BLaER1 (cell line): Measurements from ENCODE around the gene AGA.

Experiments
- H3K27ac ChIP-seq: shearing (Covaris generic); formaldehyde crosslinking; 2 replicates; pipeline ENCODE4 v1.8.1; 2022
- H3K27me3 ChIP-seq: shearing (Covaris generic); formaldehyde crosslinking; 2 replicates; pipeline ENCODE4 v1.8.1; 2022
- H3K36me3 ChIP-seq: shearing (Covaris generic); formaldehyde crosslinking; 2 replicates; pipeline ENCODE4 v1.8.1; 2022
- H3K4me1 ChIP-seq: shearing (Covaris generic); formaldehyde crosslinking; 2 replicates; pipeline ENCODE4 v1.8.1; 2022
- H3K4me2 ChIP-seq: shearing (Covaris generic); formaldehyde crosslinking; 2 replicates; pipeline ENCODE4 v1.8.1; 2022
- H3K4me3 ChIP-seq: shearing (Covaris generic); formaldehyde crosslinking; 2 replicates; pipeline ENCODE4 v1.8.1; 2022
- H3K9ac ChIP-seq: shearing (Covaris generic); formaldehyde crosslinking; 2 replicates; pipeline ENCODE4 v1.8.1; 2022
- H3K9me3 ChIP-seq: shearing (Covaris generic); formaldehyde crosslinking; 2 replicates; pipeline ENCODE4 v1.8.1; 2022
- H4K20me1 ChIP-seq: shearing (Covaris generic); formaldehyde crosslinking; 2 replicates; pipeline ENCODE4 v1.8.1; 2022
- Cebpa-rat ChIP-seq: shearing (Covaris generic); IDR thresholded peaks from 2 replicates; pipeline ENCODE4 v1.8.1; 2022

AGA gene

DNA sequence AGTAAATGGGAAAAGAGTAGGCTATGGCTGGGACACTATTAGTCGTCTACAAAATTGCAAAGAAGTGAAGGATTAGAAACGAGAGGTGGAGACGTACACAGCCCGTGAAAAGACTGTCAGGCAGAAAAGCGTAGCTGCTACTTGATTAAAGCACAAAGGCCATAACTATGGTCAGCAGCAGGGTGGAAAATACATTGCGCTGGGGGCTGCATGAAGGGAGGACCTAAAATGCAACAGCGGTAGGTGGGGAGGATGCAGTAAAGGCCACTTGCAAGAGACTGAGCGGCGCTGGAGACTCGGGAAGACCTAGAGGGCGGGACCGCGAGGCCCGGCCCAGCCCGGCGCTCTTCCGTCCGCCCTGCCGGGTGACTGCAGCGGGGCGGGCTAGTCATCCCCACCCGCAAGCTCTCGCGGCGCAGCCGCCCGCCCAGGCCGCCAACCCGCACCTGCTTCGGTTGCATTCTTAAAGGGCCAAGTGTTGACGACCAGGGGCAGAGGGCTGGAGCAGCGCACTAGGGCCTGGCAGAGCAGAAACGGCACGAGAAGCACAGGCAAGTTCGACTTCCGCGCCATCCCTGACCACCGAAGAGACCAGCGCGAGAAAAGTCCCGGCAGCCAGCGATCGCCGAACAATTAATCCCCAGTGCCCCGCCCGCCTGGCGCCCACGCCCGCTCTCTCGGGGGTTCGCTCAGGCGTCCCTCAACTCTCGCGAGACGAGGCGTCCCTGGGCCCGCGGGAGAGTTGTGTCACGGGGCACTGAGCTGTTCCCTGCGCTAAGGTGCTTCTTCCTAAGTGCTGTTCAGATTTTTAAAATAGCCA, at the start of gene AGA:
Gene AGA, minus strand, starts transcription at position 635 of the 820 bp plus-strand sequence. Its CDS starts 62 bp downstream, at position 573.
- no peaks in the 10 kb centered on the region for H3K27me3 ChIP-seq
- H4K20me1 ChIP-seq, result no peaks in the 10 kb centered on the region
- no peaks in the 10 kb centered on the region for H3K9me3 ChIP-seq
- no peak for TF ChIP-seq Cebpa-rat
- H3K27ac ChIP-seq, result peak within 1 kb of the TSS; percentile 95
- peak within 1 kb of the TSS; percentile 71 for H3K4me3 ChIP-seq
- peak within 1 kb of the TSS; percentile 78 for H3K4me2 ChIP-seq
- H3K36me3 ChIP-seq, result peaks cover 7% of the 10 kb centered on the region; the same call in 1 of the 2 replicates
- H3K9ac ChIP-seq, result peak within 1 kb of the TSS; percentile 91
- peaks cover 22% of the 10 kb centered on the region for H3K4me1 ChIP-seq

DNA sequence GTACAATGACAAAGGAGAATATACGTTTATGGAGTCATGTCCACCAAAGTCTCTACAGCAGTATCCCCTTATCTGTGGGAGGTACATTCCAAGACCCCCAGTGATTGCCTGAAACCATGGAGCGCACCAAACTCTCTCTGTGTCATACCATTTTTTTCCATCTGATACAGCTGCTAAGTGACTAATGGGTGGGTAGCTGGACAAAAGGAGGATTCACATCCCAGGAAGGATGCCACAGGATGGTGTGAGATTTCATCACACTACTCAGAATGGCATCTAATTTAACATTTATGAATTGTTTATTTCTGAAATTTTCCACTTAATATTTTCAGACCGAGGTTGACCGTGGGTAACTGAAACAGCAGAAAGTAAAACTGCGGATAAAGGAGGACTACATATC, 49.8 kb upstream of the AGA start:
- Histone ChIP-seq H3K27me3 (no peaks in the 10 kb centered on the region), H3K9me3 (no peaks in the 10 kb centered on the region), H3K4me2 (no peak overlapping the region), H3K36me3 (no peaks in the 10 kb centered on the region), H3K9ac (no peak overlapping the region), H3K4me3 (no peak overlapping the region), H3K27ac (no peak overlapping the region), H3K4me1 (no peaks in the 10 kb centered on the region), H4K20me1 (no peaks in the 10 kb centered on the region)
- no peak for TF ChIP-seq Cebpa-rat

DNA sequence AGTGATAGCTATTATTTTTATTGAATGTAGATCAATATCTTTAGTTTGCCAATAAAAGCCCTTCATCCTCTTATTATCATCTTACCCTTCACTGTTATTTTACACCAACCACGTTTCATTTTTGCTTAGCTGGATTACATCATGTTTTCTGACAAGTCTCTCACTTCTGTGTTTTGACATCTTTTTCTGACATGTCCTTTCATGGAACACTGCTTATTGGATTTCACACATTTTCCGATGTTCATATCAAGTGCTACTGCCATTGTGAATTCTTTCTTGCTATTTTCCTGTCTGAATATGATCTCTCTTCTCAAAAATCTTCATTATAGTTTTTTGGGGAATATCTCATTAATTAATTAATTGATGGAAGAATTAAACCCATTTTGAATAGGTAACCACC, 48.5 kb upstream of the AGA start:
- no peak overlapping the region for H3K9ac ChIP-seq

DNA sequence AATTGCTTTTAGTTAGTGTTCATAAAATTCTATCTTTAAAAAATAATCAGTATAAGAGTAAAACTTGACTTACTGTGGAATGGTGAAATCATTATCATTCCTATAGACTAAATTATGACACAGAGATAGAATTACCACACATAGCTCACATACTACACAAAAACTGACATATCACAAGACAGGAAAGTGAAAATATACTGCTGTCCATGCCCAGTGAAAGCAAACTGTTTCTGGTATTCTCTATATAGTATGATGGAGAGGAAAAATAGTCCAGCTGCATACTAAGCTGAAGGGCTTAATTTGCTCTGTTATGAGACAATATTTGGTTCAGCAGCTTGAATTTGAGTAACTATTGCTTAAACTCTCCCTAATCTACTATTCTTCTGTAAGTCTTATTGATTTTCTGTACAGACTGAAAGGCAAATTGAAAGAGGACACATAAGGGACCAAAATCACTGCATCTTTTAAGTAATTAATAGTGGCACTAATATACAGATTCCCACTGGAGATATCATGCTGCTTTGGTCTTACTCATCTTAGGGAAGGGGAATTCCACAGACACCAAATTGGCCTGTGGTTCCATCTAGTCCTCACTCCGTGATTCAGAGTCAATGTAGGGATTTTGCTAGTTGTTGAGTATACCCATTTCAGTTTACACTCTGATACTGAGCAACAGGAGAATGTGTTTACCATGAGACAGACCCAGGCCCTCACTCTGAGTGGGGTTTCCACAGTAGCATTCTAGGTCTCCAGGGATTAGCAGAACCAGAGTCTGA, 47.4 kb upstream of the AGA start:
- Histone ChIP-seq H3K9me3 (no peaks in the 10 kb centered on the region), H4K20me1 (no peaks in the 10 kb centered on the region), H3K4me1 (no peaks in the 10 kb centered on the region), H3K4me3 (no peak overlapping the region), H3K9ac (no peak overlapping the region), H3K27ac (no peak overlapping the region), H3K4me2 (no peak overlapping the region), H3K27me3 (no peaks in the 10 kb centered on the region), H3K36me3 (no peaks in the 10 kb centered on the region)
- no peak for TF ChIP-seq Cebpa-rat

More for the DNA sequence above, 48.5 kb upstream of the AGA start:
- Histone ChIP-seq H4K20me1 (no peaks in the 10 kb centered on the region), H3K4me3 (no peak overlapping the region), H3K27me3 (no peaks in the 10 kb centered on the region), H3K9me3 (no peaks in the 10 kb centered on the region), H3K36me3 (no peaks in the 10 kb centered on the region), H3K27ac (no peak overlapping the region), H3K4me1 (no peaks in the 10 kb centered on the region), H3K4me2 (no peak overlapping the region)
- TF ChIP-seq Cebpa-rat, result no peak

DNA sequence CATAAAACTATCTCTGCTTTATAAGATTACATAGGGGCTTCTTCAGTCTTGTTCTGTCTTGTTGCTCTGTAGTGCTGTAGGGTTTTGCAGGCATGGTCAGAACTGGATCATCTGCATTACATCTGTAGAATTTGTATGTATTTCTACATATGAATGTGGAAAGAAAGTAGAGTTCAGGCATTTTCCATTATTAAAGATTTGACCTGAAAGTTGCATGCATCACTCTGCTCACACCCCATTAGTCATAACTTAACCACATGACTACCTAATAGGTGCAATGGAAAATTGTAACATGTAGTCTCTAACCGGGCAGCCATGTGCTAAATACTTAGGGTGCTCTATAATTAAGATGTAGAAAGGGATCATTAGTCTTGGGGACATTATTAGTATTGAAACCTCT, 45.7 kb upstream of the AGA start:
- no peak overlapping the region for H3K27ac ChIP-seq
- H3K27me3 ChIP-seq, result no peaks in the 10 kb centered on the region
- no peaks in the 10 kb centered on the region for H3K9me3 ChIP-seq
- H3K4me3 ChIP-seq, result no peak overlapping the region
- no peaks in the 10 kb centered on the region for H4K20me1 ChIP-seq
- no peak overlapping the region for H3K4me2 ChIP-seq
- no peaks in the 10 kb centered on the region for H3K4me1 ChIP-seq
- H3K36me3 ChIP-seq, result no peaks in the 10 kb centered on the region
- H3K9ac ChIP-seq, result no peak overlapping the region
- TF ChIP-seq Cebpa-rat, result no peak

DNA sequence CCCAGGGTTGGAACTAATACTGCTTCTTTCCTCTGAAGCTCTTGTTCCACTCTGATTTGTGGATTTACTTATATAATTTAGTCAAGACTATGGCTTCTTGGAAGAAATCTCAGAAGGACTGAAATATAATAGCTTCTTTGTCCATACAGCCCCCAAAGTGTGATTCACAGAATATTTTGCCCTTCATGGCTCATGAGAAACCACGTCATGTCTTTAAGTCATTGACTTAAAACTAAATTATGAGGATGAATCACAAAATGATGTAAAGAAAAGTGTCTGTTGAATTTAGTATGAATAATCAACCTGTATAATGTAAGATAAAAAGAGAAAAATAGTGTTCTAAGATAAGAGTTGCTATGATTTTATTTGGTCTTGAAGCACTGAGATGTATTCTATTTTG, 43.3 kb upstream of the AGA start:
- no peak overlapping the region for H3K4me2 ChIP-seq
- no peaks in the 10 kb centered on the region for H3K4me1 ChIP-seq
- no peaks in the 10 kb centered on the region for H4K20me1 ChIP-seq
- no peaks in the 10 kb centered on the region for H3K36me3 ChIP-seq
- no peak overlapping the region for H3K27ac ChIP-seq
- no peaks in the 10 kb centered on the region for H3K9me3 ChIP-seq
- no peak overlapping the region for H3K4me3 ChIP-seq
- no peak for TF ChIP-seq Cebpa-rat
- no peaks in the 10 kb centered on the region for H3K27me3 ChIP-seq
- H3K9ac ChIP-seq, result no peak overlapping the region

DNA sequence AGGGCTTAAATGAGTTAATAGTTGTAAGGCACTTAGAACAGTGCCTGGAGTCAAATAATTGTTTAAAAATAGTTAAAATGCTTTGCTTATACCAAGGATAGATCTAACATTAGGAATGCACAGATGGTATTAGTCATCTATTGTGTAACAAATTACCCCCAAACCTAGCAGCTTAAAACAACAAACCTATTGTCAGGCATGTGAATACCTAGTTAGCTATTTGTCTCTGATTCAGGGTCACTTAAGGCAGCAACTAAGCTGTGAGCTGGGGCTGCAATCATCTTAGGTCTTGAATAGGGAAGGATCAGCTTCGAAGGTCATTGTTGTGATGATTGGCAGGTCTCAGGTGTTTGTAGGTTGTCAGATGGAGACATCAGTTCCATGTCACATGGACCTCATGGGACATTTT, 42.4 kb upstream of the AGA start:
- H3K27ac ChIP-seq, result no peak overlapping the region
- H3K9ac ChIP-seq, result no peak overlapping the region
- no peaks in the 10 kb centered on the region for H3K9me3 ChIP-seq
- no peaks in the 10 kb centered on the region for H3K36me3 ChIP-seq
- no peaks in the 10 kb centered on the region for H4K20me1 ChIP-seq
- TF ChIP-seq Cebpa-rat, result no peak
- H3K4me3 ChIP-seq, result no peak overlapping the region
- H3K4me1 ChIP-seq, result no peaks in the 10 kb centered on the region
- H3K4me2 ChIP-seq, result no peak overlapping the region
- no peaks in the 10 kb centered on the region for H3K27me3 ChIP-seq

DNA sequence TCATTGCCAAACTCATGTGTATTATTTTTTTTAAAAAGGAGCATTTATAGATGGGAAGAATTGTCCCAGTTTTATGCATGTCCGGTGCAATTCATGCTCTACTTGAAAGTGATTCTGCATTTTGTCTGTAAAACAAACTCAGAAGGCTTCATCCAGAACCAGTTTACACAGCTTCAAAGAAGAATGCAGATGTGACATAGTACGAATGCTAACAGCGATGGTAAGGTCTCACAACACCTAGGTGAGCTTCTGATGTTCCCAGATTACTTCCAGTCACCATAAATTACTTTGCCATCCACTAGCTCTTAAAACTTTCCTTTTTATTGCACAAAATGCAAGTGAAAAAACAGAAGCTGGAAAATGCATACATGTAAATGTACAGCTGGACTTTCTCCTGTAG, 41.5 kb upstream of the AGA start:
- Histone ChIP-seq H3K27me3 (no peaks in the 10 kb centered on the region), H3K36me3 (no peaks in the 10 kb centered on the region), H3K4me3 (no peak overlapping the region), H3K4me1 (no peaks in the 10 kb centered on the region), H3K9ac (no peak overlapping the region), H3K27ac (no peak overlapping the region), H3K9me3 (no peaks in the 10 kb centered on the region), H3K4me2 (no peak overlapping the region), H4K20me1 (no peaks in the 10 kb centered on the region)
- no peak for TF ChIP-seq Cebpa-rat

DNA sequence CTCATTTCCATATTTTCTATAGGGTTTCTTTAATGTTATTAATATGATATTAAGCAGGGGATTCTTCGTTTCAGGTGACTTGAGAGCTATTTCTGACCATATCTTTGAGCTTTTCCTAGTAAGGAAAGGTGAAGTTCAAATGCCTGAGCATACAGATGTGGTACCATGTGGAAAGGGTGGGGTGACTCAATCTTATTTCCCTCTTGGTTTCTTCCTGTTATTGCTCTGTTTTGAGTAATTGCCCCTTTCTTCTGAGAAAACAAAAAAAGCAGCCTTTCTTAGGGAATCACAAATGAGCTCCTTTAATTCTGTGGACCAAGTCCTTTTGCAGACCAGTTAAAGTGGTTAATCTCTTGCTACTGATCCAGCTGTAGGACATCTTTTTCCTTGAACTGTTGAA, 41.0 kb upstream of the AGA start:
- H3K4me1 ChIP-seq, result no peaks in the 10 kb centered on the region
- no peak overlapping the region for H3K27ac ChIP-seq
- H3K27me3 ChIP-seq, result no peaks in the 10 kb centered on the region
- no peaks in the 10 kb centered on the region for H4K20me1 ChIP-seq
- no peaks in the 10 kb centered on the region for H3K9me3 ChIP-seq
- no peak for TF ChIP-seq Cebpa-rat
- no peak overlapping the region for H3K4me2 ChIP-seq
- no peaks in the 10 kb centered on the region for H3K36me3 ChIP-seq
- H3K4me3 ChIP-seq, result no peak overlapping the region
- no peak overlapping the region for H3K9ac ChIP-seq

DNA sequence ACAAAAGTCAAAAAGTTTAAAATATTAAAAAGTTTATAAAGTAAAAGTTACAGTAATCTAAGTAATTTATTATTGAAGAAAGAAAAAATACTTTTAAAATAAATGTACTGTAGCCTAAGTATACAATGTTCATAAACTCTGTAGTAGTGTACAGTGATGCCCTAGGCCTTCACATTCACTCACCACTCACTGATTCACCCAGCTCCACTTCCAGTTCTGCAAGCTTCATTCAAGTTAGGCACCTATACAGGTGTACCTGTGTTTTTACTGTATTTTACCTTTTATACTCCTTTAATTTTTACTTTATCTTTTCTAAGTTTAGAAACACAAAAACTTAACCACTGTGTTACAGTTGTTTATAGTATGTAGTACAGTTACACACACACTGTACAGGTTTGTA, 40.1 kb upstream of the AGA start:
- Histone ChIP-seq H3K4me1 (no peaks in the 10 kb centered on the region), H3K27me3 (no peaks in the 10 kb centered on the region), H3K36me3 (no peaks in the 10 kb centered on the region), H3K9ac (no peak overlapping the region), H3K4me2 (no peak overlapping the region), H3K9me3 (no peaks in the 10 kb centered on the region), H4K20me1 (no peaks in the 10 kb centered on the region), H3K27ac (no peak overlapping the region), H3K4me3 (no peak overlapping the region)
- TF ChIP-seq Cebpa-rat, result no peak
